Dendritic cell treated with granulocyte-macrophage colony-stimulating factor and Interleukin-4, amounts not matched to agents 40 ng/mL and 50 ng/mL, for 4 days (primary cell): ENCODE data around the gene DENND5A.
A peak's percentile ranks its signal among the peaks of the same experiment; 100 is the strongest.
"Not testable (repeated sequence)": the region's sequence is repeated elsewhere in the genome, so short reads cannot be mapped to it uniquely, and the experiment has no call there.

Source experiments
- H3K27ac Mint-ChIP-seq: one replicate; pipeline ENCODE4 v1.8.0; 2022; ENCODE audit warnings: mild to moderate bottlenecking, mixed read lengths
- H3K27me3 Mint-ChIP-seq: one replicate; pipeline ENCODE4 v1.8.0; 2022; ENCODE audit warnings: mild to moderate bottlenecking, mixed read lengths
- H3K36me3 Mint-ChIP-seq: one replicate; pipeline ENCODE4 v1.8.0; 2022; ENCODE audit warnings: low read depth, mixed read lengths
- H3K4me1 Mint-ChIP-seq: one replicate; pipeline ENCODE4 v1.8.0; 2022; ENCODE audit warnings: low read depth, mixed read lengths
- H3K4me3 Mint-ChIP-seq: one replicate; pipeline ENCODE4 v1.8.0; 2022; ENCODE audit warnings: mild to moderate bottlenecking, moderate library complexity, mixed read lengths
- H3K9me3 Mint-ChIP-seq: one replicate; pipeline ENCODE4 v1.8.0; 2022; ENCODE audit warnings: mixed read lengths
- intact Hi-C: fragments of 100-400 bp; cut with micrococcal nuclease; formaldehyde crosslinking; loops from one replicate; pipeline ENCODE4 v1.15.0; 2022

The DENND5A gene

DNA sequence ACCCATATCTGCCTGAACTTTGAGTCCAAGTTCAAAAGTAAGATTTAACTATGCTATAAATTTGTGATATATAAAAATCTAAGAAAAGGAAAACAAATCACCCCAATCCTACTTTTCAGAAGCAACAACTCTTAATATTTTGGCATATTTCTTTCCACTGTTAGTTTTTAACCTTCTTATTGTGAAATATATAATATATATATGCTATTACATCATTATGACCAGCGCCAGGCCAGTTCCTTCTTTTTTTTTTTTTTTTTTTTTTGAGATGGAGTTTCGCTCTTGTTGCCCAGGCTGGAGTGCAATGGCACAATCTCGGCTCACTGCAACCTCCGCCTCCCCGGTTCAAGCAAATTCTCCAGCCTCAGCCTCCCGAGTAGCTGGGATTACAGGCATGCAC, 103.2 kb downstream of the DENND5A start:
- not testable (repeated sequence) for H3K27me3 Mint-ChIP-seq, H3K9me3 Mint-ChIP-seq
- Mint-ChIP-seq H3K4me1 (peaks cover 16% of the 10 kb centered on the region), H3K27ac (peak overlapping the region; percentile 62), H3K4me3 (peak overlapping the region; percentile 26), H3K36me3 (peaks cover 75% of the 10 kb centered on the region)
- intact Hi-C loops, result loop anchor here (10.0 kb wide), 3 partner anchors 123 to 343 kb away; no protein-coding TSS in a partner anchor

GRCh38 chr11:9160166-9160565, 105.0 kb downstream of the DENND5A start:
- H3K27me3 Mint-ChIP-seq, result no peaks in the 10 kb centered on the region
- intact Hi-C loops, result loop anchor here (10.0 kb wide), 3 partner anchors 125 to 345 kb away; no protein-coding TSS in a partner anchor
- H3K4me3 Mint-ChIP-seq, result no peak overlapping the region
- peaks cover 77% of the 10 kb centered on the region for H3K36me3 Mint-ChIP-seq
- peak overlapping the region; percentile 47 for H3K27ac Mint-ChIP-seq
- H3K9me3 Mint-ChIP-seq, result no peaks in the 10 kb centered on the region
- H3K4me1 Mint-ChIP-seq, result peaks cover 16% of the 10 kb centered on the region

DNA sequence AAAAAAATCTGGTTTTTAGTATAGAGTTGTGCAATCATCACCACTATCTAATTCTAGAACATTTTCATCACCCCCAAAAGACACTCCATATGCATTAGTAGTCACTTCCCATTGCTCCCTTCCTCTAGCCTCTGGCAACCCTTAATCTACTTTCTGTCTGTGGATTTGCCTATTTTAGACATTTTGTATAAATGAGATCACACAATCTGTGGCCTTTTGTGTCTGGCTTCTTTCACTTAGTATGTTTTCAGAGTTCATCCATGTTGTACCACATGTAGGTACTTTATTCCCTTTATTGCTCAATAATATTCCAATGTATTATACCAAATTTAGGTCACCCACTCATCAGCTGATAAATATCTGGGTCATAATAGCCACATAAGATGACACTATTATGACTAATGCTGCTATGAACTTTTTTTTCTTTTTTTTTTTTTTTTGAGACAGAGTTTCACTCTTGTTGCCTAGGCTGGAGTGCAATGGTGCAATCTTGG, 106.2 kb downstream of the DENND5A start:
- no peaks in the 10 kb centered on the region for H3K9me3 Mint-ChIP-seq
- no peak overlapping the region for H3K4me3 Mint-ChIP-seq
- no peaks in the 10 kb centered on the region for H3K27me3 Mint-ChIP-seq
- intact Hi-C loops, result no loop called here
- H3K4me1 Mint-ChIP-seq, result peaks cover 16% of the 10 kb centered on the region
- no peak overlapping the region for H3K27ac Mint-ChIP-seq
- H3K36me3 Mint-ChIP-seq, result peaks cover 76% of the 10 kb centered on the region

DNA sequence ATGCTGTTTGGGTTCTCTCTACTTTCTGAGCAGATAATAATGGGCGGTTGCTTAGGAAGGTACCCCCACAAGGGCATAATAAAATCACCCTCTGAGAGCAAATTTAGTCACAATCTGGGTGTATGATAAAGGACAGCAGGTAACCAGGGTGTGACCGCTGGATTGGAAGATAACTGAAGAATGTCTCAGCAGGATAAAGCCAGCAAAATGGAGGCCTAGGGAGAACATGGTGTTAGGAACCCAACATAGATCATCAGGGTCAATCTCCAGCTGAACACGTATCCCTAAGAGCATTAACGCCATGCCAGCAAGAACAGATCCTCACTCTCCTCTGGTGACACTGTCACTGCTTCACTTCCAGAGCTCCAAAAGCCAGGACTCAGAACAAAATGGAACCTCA, 109.2 kb downstream of the DENND5A start:
- no peak overlapping the region for H3K4me3 Mint-ChIP-seq
- no peak overlapping the region for H3K27ac Mint-ChIP-seq
- intact Hi-C loops, result no loop called here
- H3K36me3 Mint-ChIP-seq, result peaks cover 79% of the 10 kb centered on the region
- H3K27me3 Mint-ChIP-seq, result no peaks in the 10 kb centered on the region
- H3K9me3 Mint-ChIP-seq, result no peaks in the 10 kb centered on the region
- peaks cover 16% of the 10 kb centered on the region for H3K4me1 Mint-ChIP-seq

DNA sequence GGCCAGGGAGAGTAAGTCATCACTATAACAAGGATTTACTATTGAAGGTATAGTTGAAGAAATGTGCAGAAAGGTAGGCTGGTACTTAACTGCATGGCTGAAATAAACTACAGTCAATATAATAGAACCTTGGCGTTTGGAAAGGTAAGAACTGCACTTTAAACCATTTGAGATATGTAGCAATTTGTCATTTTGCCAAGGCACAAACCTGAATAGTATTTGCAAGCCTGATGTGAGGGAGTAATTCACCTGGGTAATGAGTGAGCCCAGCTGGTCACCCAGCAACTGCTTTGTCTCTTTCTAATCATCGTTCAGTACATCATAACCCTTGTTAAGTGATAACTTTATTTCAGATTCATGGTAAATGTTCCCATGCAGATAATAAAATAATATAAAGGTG, 111.5 kb downstream of the DENND5A start:
- peaks cover under 1% of the 10 kb centered on the region for H3K4me1 Mint-ChIP-seq
- H3K4me3 Mint-ChIP-seq, result no peak overlapping the region
- H3K36me3 Mint-ChIP-seq, result peaks cover 78% of the 10 kb centered on the region
- intact Hi-C loops, result no loop called here
- H3K27me3 Mint-ChIP-seq, result no peaks in the 10 kb centered on the region
- no peak overlapping the region for H3K27ac Mint-ChIP-seq
- H3K9me3 Mint-ChIP-seq, result no peaks in the 10 kb centered on the region

GRCh38 chr11:9151631-9152030, 113.5 kb downstream of the DENND5A start:
- Mint-ChIP-seq H3K27me3 (no peaks in the 10 kb centered on the region), H3K4me3 (no peak overlapping the region), H3K4me1 (no peaks in the 10 kb centered on the region), H3K27ac (no peak overlapping the region), H3K9me3 (no peaks in the 10 kb centered on the region), H3K36me3 (peaks cover 81% of the 10 kb centered on the region)
- intact Hi-C loops, result no loop called here

DNA sequence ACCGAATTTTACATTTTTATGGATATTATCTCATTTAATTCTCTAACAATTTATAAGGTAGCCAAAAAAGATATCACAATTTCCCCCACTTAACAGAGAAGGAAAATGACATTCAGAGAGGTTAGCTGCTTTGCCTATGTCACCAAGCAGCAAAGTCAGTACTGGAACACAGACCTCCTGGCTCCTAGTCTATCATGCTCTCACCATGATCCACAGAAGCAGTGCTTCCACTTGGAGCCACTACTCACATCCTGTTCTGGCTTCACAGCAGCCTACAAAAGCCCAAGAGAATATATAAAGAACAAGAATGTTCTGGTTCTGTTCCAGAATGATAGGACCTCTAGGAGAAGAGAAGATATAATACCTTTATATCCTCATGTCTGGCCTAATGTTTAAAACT, 114.2 kb downstream of the DENND5A start:
- Mint-ChIP-seq H3K27me3 (no peaks in the 10 kb centered on the region), H3K9me3 (no peaks in the 10 kb centered on the region), H3K36me3 (peaks cover 81% of the 10 kb centered on the region), H3K4me3 (no peak overlapping the region), H3K4me1 (no peaks in the 10 kb centered on the region), H3K27ac (no peak overlapping the region)
- intact Hi-C loops, result no loop called here

DNA sequence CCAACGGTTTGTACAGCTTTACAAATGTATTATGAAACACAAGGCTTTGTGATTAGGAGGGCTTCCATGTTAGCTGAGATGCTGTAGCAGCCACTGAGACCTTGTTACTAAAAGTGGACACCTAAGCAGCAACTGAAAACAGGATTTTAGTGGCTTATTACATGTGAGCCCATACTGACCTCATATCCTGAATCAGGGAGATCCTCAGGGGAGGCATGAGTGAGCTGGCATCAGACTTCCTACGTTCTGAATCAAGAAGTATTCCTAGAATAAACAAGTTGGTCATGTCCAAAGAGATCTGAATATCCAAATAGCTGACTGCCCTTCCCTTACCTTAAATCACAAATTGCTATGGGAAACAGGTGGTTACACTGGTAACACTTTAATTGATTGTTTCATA, 114.6 kb downstream of the DENND5A start:
- H3K27me3 Mint-ChIP-seq, result no peaks in the 10 kb centered on the region
- peaks cover 81% of the 10 kb centered on the region for H3K36me3 Mint-ChIP-seq
- no peaks in the 10 kb centered on the region for H3K4me1 Mint-ChIP-seq
- H3K27ac Mint-ChIP-seq, result no peak overlapping the region
- no peak overlapping the region for H3K4me3 Mint-ChIP-seq
- intact Hi-C loops, result no loop called here
- no peaks in the 10 kb centered on the region for H3K9me3 Mint-ChIP-seq

GRCh38 chr11:9148727-9149126, 116.4 kb downstream of the DENND5A start:
- Mint-ChIP-seq H3K27me3 (no peaks in the 10 kb centered on the region), H3K36me3 (peaks cover 93% of the 10 kb centered on the region)

DNA sequence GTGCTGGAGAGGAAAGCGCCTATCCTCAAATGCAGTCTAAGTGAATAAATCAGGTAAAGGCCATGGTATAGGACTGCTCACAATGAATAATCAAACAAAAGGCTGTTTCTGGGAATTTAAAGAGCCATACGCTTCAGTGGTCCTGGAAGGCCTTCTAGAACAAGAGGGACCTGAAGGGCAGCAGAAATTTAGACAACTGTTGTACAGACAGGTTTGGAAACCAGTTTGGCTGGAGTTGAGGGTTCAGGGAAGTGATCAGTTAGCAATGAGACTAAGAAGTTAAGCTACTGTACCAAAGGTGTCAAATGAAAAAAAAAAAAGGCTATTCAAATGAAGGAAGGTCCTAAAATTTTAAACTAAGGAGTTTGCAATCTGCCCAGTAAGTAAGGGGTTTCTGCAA, 117.1 kb downstream of the DENND5A start:
- intact Hi-C loops, result no loop called here
- Mint-ChIP-seq H3K9me3 (no peaks in the 10 kb centered on the region), H3K4me1 (no peaks in the 10 kb centered on the region), H3K4me3 (no peak overlapping the region), H3K27ac (no peak overlapping the region), H3K27me3 (no peaks in the 10 kb centered on the region), H3K36me3 (peaks cover 99% of the 10 kb centered on the region)

More at GRCh38 chr11:9148727-9149126, 116.4 kb downstream of the DENND5A start:
- no peaks in the 10 kb centered on the region for H3K4me1 Mint-ChIP-seq
- no peaks in the 10 kb centered on the region for H3K9me3 Mint-ChIP-seq
- no peak overlapping the region for H3K27ac Mint-ChIP-seq
- intact Hi-C loops, result no loop called here
- no peak overlapping the region for H3K4me3 Mint-ChIP-seq

DNA sequence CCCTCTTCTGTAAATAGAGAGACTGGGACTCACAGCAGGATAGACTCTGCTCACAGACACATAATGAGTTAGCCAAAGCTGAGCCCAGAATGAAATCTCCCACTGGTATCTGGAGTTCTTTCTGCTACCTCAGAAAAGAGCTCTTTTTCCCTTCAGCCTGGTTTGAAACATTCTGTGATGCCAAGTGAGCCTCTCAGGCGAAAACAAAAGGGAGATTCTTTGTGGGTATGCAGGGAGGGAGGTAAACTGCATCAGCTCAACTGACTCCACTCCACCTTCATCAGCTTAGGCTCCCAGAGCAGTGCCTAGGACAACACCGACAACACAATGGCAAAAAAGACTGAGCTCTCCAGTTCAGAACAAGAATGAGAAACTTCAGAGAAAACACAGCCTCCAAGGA, 118.7 kb downstream of the DENND5A start:
- Mint-ChIP-seq H3K4me1 (no peaks in the 10 kb centered on the region), H3K27me3 (no peaks in the 10 kb centered on the region), H3K4me3 (no peak overlapping the region), H3K36me3 (peaks cover 99% of the 10 kb centered on the region), H3K9me3 (no peaks in the 10 kb centered on the region), H3K27ac (no peak overlapping the region)
- intact Hi-C loops, result no loop called here

GRCh38 chr11:9145283-9145682, 119.9 kb downstream of the DENND5A start:
- peaks cover 100% of the 10 kb centered on the region for H3K36me3 Mint-ChIP-seq
- no peaks in the 10 kb centered on the region for H3K9me3 Mint-ChIP-seq
- no peaks in the 10 kb centered on the region for H3K4me1 Mint-ChIP-seq
- intact Hi-C loops, result no loop called here
- no peaks in the 10 kb centered on the region for H3K27me3 Mint-ChIP-seq
- no peak overlapping the region for H3K4me3 Mint-ChIP-seq
- H3K27ac Mint-ChIP-seq, result no peak overlapping the region

GRCh38 chr11:9144828-9145227, 120.3 kb downstream of the DENND5A start:
- no peak overlapping the region for H3K27ac Mint-ChIP-seq
- no peak overlapping the region for H3K4me3 Mint-ChIP-seq
- H3K36me3 Mint-ChIP-seq, result peaks cover 100% of the 10 kb centered on the region
- peaks cover under 1% of the 10 kb centered on the region for H3K4me1 Mint-ChIP-seq
- no peaks in the 10 kb centered on the region for H3K9me3 Mint-ChIP-seq
- intact Hi-C loops, result no loop called here
- no peaks in the 10 kb centered on the region for H3K27me3 Mint-ChIP-seq

GRCh38 chr11:9143721-9144120, 121.4 kb downstream of the DENND5A start:
- Mint-ChIP-seq H3K27ac (no peak overlapping the region), H3K4me1 (peaks cover 5% of the 10 kb centered on the region), H3K4me3 (no peak overlapping the region), H3K9me3 (no peaks in the 10 kb centered on the region), H3K27me3 (no peaks in the 10 kb centered on the region), H3K36me3 (peaks cover 96% of the 10 kb centered on the region)
- intact Hi-C loops, result no loop called here

GRCh38 chr11:9142732-9143131, 122.4 kb downstream of the DENND5A start:
- H3K27ac Mint-ChIP-seq, result no peak overlapping the region

More at GRCh38 chr11:9142732-9143131, 122.4 kb downstream of the DENND5A start:
- H3K36me3 Mint-ChIP-seq, result peaks cover 96% of the 10 kb centered on the region
- peaks cover 9% of the 10 kb centered on the region for H3K4me1 Mint-ChIP-seq
- no peaks in the 10 kb centered on the region for H3K27me3 Mint-ChIP-seq
- H3K9me3 Mint-ChIP-seq, result no peaks in the 10 kb centered on the region
- no peak overlapping the region for H3K4me3 Mint-ChIP-seq
- intact Hi-C loops, result no loop called here
